ENCODE results near the gene PHGDH.

Gene PHGDH

GRCh38 chr1:119733754-119734153 lies 22.0 kb downstream of the PHGDH start:
- Histone ChIP-seq H3K4me3 (ENCODE audit: low read length) (no peak overlapping the region), H3K9ac (ENCODE audit: low read length) (no peak overlapping the region), H3K79me2 (ENCODE audit: control insufficient read depth, insufficient read depth, low read length) (no peaks in the 10 kb centered on the region), H3K4me1 (ENCODE audit: control insufficient read depth, low read depth, low read length) (no peaks in the 10 kb centered on the region), H2BK5ac (ENCODE audit: low read length) (no peak overlapping the region), H4K5ac (ENCODE audit: low read length) (no peak overlapping the region), H4K8ac (ENCODE audit: low read depth, low read length) (no peak overlapping the region), H3K36me3 (ENCODE audit: control insufficient read depth, insufficient read depth, low read length) (peaks cover 46% of the 10 kb centered on the region), H2BK15ac (replicated peaks; ENCODE audit: low read depth) (no peak overlapping the region), H3K18ac (ENCODE audit: low read length) (no peak overlapping the region), H3K27me3 (ENCODE audit: insufficient read depth, low read length, poor library complexity) (no peaks in the 10 kb centered on the region), H3K56ac (ENCODE audit: low read length) (no peak overlapping the region), H3K23ac (ENCODE audit: low read length) (no peak overlapping the region), H2BK120ac (ENCODE audit: low read depth, low read length) (no peak overlapping the region), H3K4me2 (ENCODE audit: low read length) (no peak overlapping the region), H3K79me1 (ENCODE audit: low read length) (peaks cover 23% of the 10 kb centered on the region), H2AK5ac (ENCODE audit: low read length) (no peak overlapping the region), H3K4ac (ENCODE audit: low read depth, low read length) (no peak overlapping the region), H3K27ac (ENCODE audit: low read depth, low read length) (no peak overlapping the region)
- no CpG with 5 or more reads among the region's 3 CpGs for WGBS (ENCODE audit: extremely low coverage, insufficient coverage, low lambda C conversion rate)
- DNase-seq: no peak

DNA sequence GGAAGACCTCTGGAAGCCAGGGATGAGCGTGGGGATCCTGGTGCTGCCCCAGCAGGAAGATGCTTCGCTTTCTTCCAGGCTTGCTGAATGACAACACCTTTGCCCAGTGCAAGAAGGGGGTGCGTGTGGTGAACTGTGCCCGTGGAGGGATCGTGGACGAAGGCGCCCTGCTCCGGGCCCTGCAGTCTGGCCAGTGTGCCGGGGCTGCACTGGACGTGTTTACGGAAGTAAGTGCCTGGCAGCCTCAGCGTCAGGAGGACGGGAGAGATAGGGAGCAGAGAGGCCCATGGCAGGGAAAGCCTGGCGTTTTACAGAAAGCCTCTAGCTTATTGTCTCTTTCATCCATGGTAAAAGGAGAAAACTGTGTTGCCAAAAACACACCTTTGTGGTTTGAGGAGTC lies 23.5 kb downstream of the PHGDH start:
- Histone ChIP-seq H2BK5ac (ENCODE audit: low read length) (no peak overlapping the region), H3K18ac (ENCODE audit: low read length) (no peak overlapping the region), H3K4me2 (ENCODE audit: low read length) (no peak overlapping the region), H3K79me1 (ENCODE audit: low read length) (peaks cover 20% of the 10 kb centered on the region), H2BK120ac (ENCODE audit: low read depth, low read length) (no peak overlapping the region), H3K79me2 (ENCODE audit: control insufficient read depth, insufficient read depth, low read length) (no peaks in the 10 kb centered on the region), H3K56ac (ENCODE audit: low read length) (no peak overlapping the region), H3K4me3 (ENCODE audit: low read length) (no peak overlapping the region), H3K4me1 (ENCODE audit: control insufficient read depth, low read depth, low read length) (no peaks in the 10 kb centered on the region), H4K5ac (ENCODE audit: low read length) (no peak overlapping the region), H3K4ac (ENCODE audit: low read depth, low read length) (no peak overlapping the region), H3K27ac (ENCODE audit: low read depth, low read length) (no peak overlapping the region), H4K8ac (ENCODE audit: low read depth, low read length) (no peak overlapping the region), H3K27me3 (ENCODE audit: insufficient read depth, low read length, poor library complexity) (no peaks in the 10 kb centered on the region), H3K36me3 (ENCODE audit: control insufficient read depth, insufficient read depth, low read length) (peaks cover 48% of the 10 kb centered on the region), H2BK15ac (replicated peaks; ENCODE audit: low read depth) (no peak overlapping the region), H2AK5ac (ENCODE audit: low read length) (no peak overlapping the region), H3K23ac (ENCODE audit: low read length) (no peak overlapping the region), H3K9ac (ENCODE audit: low read length) (no peak overlapping the region)
- DNase-seq: no peak
- WGBS (ENCODE audit: extremely low coverage, insufficient coverage, low lambda C conversion rate): no CpG with 5 or more reads among the region's 14 CpGs

DNA sequence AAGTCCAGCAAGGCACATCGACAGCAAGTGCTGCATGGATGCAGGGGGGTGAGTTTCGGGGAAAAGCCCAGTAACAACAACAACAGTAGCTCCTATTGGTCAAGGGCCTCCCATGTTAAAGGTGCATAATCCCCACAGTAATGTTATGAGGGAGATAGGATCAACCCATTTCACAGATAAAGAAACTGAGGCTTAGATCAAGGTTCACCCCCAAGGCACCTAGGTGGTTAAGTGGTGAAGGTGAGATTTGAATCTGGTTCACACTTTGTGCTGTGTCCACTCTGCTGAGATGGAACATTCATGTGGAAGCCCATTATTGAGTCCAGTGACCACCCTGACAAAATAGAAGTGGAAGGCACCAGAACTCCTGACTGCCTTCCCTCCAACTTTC lies 24.9 kb downstream of the PHGDH start:
- no peak overlapping the region for H3K9ac ChIP-seq (ENCODE audit: low read length)
- peaks cover 10% of the 10 kb centered on the region for H3K79me1 ChIP-seq (ENCODE audit: low read length)
- no peak overlapping the region for H2BK120ac ChIP-seq (ENCODE audit: low read depth, low read length)
- no peak overlapping the region for H2BK15ac ChIP-seq (replicated peaks; ENCODE audit: low read depth)
- H3K4me3 ChIP-seq (ENCODE audit: low read length): no peak overlapping the region
- no peak overlapping the region for H3K23ac ChIP-seq (ENCODE audit: low read length)
- H2AK5ac ChIP-seq (ENCODE audit: low read length): no peak overlapping the region
- no peak overlapping the region for H3K56ac ChIP-seq (ENCODE audit: low read length)
- H3K36me3 ChIP-seq (ENCODE audit: control insufficient read depth, insufficient read depth, low read length): peaks cover 41% of the 10 kb centered on the region
- H3K27me3 ChIP-seq (ENCODE audit: insufficient read depth, low read length, poor library complexity): no peaks in the 10 kb centered on the region
- no peak overlapping the region for H4K8ac ChIP-seq (ENCODE audit: low read depth, low read length)
- no peaks in the 10 kb centered on the region for H3K79me2 ChIP-seq (ENCODE audit: control insufficient read depth, insufficient read depth, low read length)
- no peak overlapping the region for H3K4ac ChIP-seq (ENCODE audit: low read depth, low read length)
- WGBS (ENCODE audit: extremely low coverage, insufficient coverage, low lambda C conversion rate): no CpG with 5 or more reads among the region's 2 CpGs
- H3K18ac ChIP-seq (ENCODE audit: low read length): no peak overlapping the region
- no peaks in the 10 kb centered on the region for H3K4me1 ChIP-seq (ENCODE audit: control insufficient read depth, low read depth, low read length)
- DNase-seq: no peak
- no peak overlapping the region for H2BK5ac ChIP-seq (ENCODE audit: low read length)
- H4K5ac ChIP-seq (ENCODE audit: low read length): no peak overlapping the region
- H3K4me2 ChIP-seq (ENCODE audit: low read length): no peak overlapping the region
- H3K27ac ChIP-seq (ENCODE audit: low read depth, low read length): no peak overlapping the region

- Histone ChIP-seq H3K4me1 (ENCODE audit: control insufficient read depth, low read depth, low read length) (no peaks in the 10 kb centered on the region), H2AK5ac (ENCODE audit: low read length) (no peak overlapping the region), H3K36me3 (ENCODE audit: control insufficient read depth, insufficient read depth, low read length) (peaks cover 46% of the 10 kb centered on the region), H3K4ac (ENCODE audit: low read depth, low read length) (no peak overlapping the region), H3K23ac (ENCODE audit: low read length) (no peak overlapping the region), H3K4me2 (ENCODE audit: low read length) (no peak overlapping the region), H3K9ac (ENCODE audit: low read length) (no peak overlapping the region), H2BK15ac (replicated peaks; ENCODE audit: low read depth) (no peak overlapping the region), H3K27ac (ENCODE audit: low read depth, low read length) (no peak overlapping the region), H3K56ac (ENCODE audit: low read length) (no peak overlapping the region), H3K79me2 (ENCODE audit: control insufficient read depth, insufficient read depth, low read length) (no peaks in the 10 kb centered on the region), H2BK5ac (ENCODE audit: low read length) (no peak overlapping the region), H3K4me3 (ENCODE audit: low read length) (no peak overlapping the region), H3K79me1 (ENCODE audit: low read length) (peaks cover 10% of the 10 kb centered on the region), H3K27me3 (ENCODE audit: insufficient read depth, low read length, poor library complexity) (no peaks in the 10 kb centered on the region), H3K18ac (ENCODE audit: low read length) (no peak overlapping the region), H4K5ac (ENCODE audit: low read length) (no peak overlapping the region), H2BK120ac (ENCODE audit: low read depth, low read length) (no peak overlapping the region), H4K8ac (ENCODE audit: low read depth, low read length) (no peak overlapping the region)
- no peak for DNase-seq
- WGBS (ENCODE audit: extremely low coverage, insufficient coverage, low lambda C conversion rate): no CpG with 5 or more reads among the region's 16 CpGs
These were observed 25.4 kb downstream of the PHGDH start for GRCh38 chr1:119737040-119737682.

- WGBS (ENCODE audit: extremely low coverage, insufficient coverage, low lambda C conversion rate): no CpG with 5 or more reads among the region's 7 CpGs
- peaks cover 51% of the 10 kb centered on the region for H3K36me3 ChIP-seq (ENCODE audit: control insufficient read depth, insufficient read depth, low read length)
These were observed 26.5 kb downstream of the PHGDH start for GRCh38 chr1:119738100-119738720.

DNA sequence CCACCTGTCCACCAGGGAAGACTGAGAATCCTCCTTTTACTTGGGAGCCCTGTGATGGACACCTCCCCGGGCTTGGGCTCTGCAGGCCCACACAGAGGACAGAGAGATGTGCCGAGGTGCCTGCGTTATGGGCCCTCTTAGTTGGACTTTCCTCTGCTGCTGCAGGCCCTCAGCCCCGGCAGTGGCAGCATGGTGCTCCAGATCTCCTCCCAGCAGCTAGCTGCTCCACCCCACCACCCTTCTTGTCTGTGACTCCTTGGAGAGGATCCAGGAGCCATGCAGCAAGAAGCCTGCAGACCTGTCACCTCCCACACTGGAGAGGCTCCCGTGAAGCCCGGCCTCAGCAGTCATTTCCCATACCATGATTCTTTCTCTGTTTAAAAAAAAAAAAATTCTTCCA lies 27.4 kb downstream of the PHGDH start:
- H3K23ac ChIP-seq (ENCODE audit: low read length): no peak overlapping the region
- no CpG with 5 or more reads among the region's 6 CpGs for WGBS (ENCODE audit: extremely low coverage, insufficient coverage, low lambda C conversion rate)
- H3K27ac ChIP-seq (ENCODE audit: low read depth, low read length): no peak overlapping the region
- no peak overlapping the region for H4K8ac ChIP-seq (ENCODE audit: low read depth, low read length)
- H4K5ac ChIP-seq (ENCODE audit: low read length): no peak overlapping the region
- H3K4me1 ChIP-seq (ENCODE audit: control insufficient read depth, low read depth, low read length): no peaks in the 10 kb centered on the region
- H2AK5ac ChIP-seq (ENCODE audit: low read length): no peak overlapping the region
- H3K4me3 ChIP-seq (ENCODE audit: low read length): no peak overlapping the region
- H3K56ac ChIP-seq (ENCODE audit: low read length): no peak overlapping the region
- no peak overlapping the region for H3K4me2 ChIP-seq (ENCODE audit: low read length)
- no peaks in the 10 kb centered on the region for H3K79me2 ChIP-seq (ENCODE audit: control insufficient read depth, insufficient read depth, low read length)
- H3K18ac ChIP-seq (ENCODE audit: low read length): no peak overlapping the region
- H2BK15ac ChIP-seq (replicated peaks; ENCODE audit: low read depth): no peak overlapping the region
- H3K36me3 ChIP-seq (ENCODE audit: control insufficient read depth, insufficient read depth, low read length): peaks cover 46% of the 10 kb centered on the region
- no peak overlapping the region for H2BK5ac ChIP-seq (ENCODE audit: low read length)
- no peaks in the 10 kb centered on the region for H3K27me3 ChIP-seq (ENCODE audit: insufficient read depth, low read length, poor library complexity)
- H2BK120ac ChIP-seq (ENCODE audit: low read depth, low read length): no peak overlapping the region
- H3K9ac ChIP-seq (ENCODE audit: low read length): no peak overlapping the region
- H3K4ac ChIP-seq (ENCODE audit: low read depth, low read length): no peak overlapping the region
- DNase-seq: no peak
- peaks cover 5% of the 10 kb centered on the region for H3K79me1 ChIP-seq (ENCODE audit: low read length)

More at GRCh38 chr1:119738100-119738720, 26.5 kb downstream of the PHGDH start:
- peaks cover 8% of the 10 kb centered on the region for H3K79me1 ChIP-seq (ENCODE audit: low read length)
- no peak overlapping the region for H3K27ac ChIP-seq (ENCODE audit: low read depth, low read length)
- no peaks in the 10 kb centered on the region for H3K79me2 ChIP-seq (ENCODE audit: control insufficient read depth, insufficient read depth, low read length)
- no peak overlapping the region for H3K9ac ChIP-seq (ENCODE audit: low read length)
- no peak overlapping the region for H4K5ac ChIP-seq (ENCODE audit: low read length)
- no peak for DNase-seq
- no peak overlapping the region for H3K18ac ChIP-seq (ENCODE audit: low read length)
- H4K8ac ChIP-seq (ENCODE audit: low read depth, low read length): no peak overlapping the region
- H3K4ac ChIP-seq (ENCODE audit: low read depth, low read length): no peak overlapping the region
- H2BK5ac ChIP-seq (ENCODE audit: low read length): no peak overlapping the region
- H3K4me3 ChIP-seq (ENCODE audit: low read length): no peak overlapping the region
- H3K4me1 ChIP-seq (ENCODE audit: control insufficient read depth, low read depth, low read length): no peaks in the 10 kb centered on the region
- no peak overlapping the region for H2BK120ac ChIP-seq (ENCODE audit: low read depth, low read length)
- no peak overlapping the region for H2BK15ac ChIP-seq (replicated peaks; ENCODE audit: low read depth)
- H3K23ac ChIP-seq (ENCODE audit: low read length): no peak overlapping the region
- no peaks in the 10 kb centered on the region for H3K27me3 ChIP-seq (ENCODE audit: insufficient read depth, low read length, poor library complexity)
- H3K4me2 ChIP-seq (ENCODE audit: low read length): no peak overlapping the region
- no peak overlapping the region for H2AK5ac ChIP-seq (ENCODE audit: low read length)
- no peak overlapping the region for H3K56ac ChIP-seq (ENCODE audit: low read length)
